ENCODE results near the gene SPINK4.

Gene SPINK4

DNA sequence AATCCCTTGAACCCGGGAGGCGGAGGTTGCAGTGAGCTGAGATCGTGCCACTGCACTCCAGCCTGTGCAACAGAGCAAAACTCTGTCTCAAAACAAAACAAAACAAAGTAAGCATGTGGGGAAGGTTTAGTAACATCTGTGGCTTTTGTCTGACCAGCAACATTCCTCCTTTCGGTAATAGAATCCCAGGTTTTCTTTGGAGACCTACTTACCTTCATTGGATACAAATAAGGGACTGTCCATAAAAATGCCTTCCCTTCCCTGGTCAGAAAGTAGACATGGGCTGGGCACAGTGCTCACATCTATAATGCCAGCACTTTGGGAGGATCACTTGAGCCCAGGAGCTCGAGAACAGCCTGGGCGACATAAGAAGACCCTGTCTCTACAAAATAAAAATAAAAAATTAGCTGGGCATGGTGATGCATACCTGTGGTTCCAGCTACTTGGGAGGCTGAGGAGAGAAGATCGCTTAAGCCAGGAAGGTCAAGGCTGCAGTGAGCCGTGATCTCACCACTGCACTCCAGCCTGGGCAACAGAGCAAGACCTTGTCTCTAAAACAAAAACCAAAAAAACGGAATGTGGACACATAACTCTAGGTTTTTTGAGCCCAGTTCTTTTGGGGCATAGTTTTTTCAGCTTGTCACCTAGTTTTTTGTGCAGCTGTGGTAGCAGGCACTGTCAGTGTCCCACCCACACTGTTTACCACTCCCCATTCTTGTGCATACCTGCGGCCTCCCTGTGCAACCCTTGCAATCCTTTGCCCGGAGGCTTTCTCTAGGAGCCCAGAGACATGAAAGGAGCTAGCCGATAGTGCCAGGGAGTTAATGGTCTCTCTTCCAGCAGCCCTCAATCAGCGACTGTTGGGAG, 9.0 kb upstream of the SPINK4 start:
- no peak for DNase-seq

DNA sequence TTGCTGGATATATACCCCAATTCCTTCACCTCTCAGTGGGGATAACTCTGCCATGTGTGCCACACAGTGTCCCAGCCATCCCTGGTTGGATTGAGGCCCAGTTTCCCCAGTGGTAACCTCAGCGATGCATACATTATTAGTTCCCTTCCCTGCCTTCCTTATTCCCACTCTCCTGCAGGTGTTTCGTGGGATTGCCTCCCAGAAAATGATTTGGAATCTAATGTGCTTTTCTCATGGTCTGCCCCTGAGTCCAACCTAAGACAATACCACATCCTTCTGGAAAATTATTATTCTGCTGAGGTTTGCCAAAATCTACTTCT, 8.4 kb upstream of the SPINK4 start:
- no peak for DNase-seq

DNA sequence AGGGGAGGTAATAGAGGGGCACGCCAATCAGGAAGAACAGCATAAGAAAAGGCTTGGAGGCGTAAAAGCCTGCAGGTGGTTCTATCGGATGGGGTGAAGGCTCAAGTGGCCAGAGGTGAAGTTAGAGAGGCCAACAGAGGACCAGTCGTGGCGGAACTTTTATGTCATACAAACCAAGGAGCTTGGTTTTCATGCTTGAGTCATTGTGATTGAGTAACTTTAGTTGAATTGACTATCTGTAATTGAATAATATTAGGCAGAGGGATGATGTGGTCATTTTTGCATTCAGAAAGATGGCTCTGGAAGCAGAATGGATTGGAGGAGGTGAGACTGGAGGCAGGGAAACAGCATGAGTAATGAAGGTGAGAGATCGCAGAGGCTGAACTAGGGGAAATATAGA, 7.2 kb upstream of the SPINK4 start:
- DNase-seq = no peak

DNA sequence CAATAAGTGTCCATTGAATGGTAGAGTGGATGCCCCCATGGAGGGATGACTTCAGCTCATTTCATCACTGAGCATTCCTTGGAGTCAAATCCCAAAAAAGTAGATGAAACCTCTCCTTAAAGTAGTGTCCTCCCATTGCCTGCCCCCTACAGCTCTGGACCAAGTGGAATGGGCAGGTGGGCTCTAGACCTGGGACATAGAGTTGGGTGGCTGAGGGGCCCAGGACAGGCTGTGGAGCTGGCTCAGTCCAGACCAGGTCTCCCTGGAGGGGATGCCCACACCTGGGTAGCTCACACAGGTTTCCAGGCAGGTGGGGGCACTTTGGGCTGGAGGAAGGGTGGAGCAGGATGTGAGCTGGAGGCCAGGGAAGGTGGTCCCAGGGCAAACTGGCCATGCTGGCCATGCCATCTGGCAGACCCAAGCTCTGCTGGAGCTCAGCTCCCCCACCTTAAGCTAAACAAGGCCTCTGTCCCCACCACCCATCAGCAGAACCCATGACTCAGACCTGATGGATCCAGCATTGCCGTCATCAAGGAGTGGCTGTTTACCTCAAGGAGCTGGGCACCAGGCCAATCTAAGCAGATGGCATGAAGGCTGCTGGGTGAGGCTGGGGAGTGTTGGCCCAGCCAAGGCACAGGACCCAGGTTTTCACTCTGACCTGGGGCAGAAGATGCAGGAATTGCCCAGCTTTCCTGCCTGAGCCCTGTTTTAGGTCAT, 6.2 kb upstream of the SPINK4 start:
- no peak for DNase-seq

DNA sequence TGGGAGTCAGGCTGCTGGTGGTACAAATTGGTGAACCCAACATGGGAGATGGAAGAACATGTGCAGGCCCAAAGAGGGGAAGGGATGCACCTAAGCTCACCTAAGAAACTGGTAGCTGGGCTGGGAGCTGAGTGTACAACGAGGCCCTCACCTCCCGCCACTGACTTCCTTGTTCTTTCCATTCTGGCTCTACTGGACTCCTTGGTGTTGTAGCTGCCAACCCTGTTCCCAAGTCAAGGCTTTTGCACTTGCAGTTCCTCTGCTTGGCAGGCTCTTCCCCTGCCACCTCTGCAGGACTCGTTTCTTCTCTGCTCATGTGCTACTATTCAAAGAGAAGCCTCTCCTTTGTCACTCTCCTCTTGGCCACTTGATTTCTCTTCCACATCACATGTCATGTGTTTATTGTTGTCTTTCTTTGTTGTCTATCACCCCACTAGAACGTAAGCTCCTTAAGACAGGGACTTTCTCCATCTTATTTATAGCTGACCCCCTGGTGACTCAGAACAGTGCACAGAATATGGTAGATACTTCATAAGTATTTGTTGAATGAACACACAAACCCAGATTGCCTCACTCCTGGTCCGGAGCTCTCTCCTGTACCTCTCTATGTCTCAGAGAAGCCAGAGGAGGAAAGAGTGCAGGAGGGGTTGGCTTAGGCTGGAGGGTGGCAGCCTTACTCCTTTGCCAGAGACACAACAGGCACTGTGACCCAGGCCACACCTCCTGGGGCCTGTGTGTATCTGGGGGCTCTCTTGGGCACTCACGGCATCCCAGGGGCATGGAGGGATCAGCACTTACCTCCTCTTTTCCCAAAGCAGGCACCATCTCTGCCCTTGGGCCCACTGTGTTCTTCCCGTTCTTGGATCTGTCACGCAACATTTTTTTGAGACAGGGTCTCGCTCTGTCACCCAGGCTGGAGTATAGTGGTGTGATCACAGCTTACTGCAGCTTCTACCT, 5.2 kb upstream of the SPINK4 start:
- DNase-seq = no peak

DNA sequence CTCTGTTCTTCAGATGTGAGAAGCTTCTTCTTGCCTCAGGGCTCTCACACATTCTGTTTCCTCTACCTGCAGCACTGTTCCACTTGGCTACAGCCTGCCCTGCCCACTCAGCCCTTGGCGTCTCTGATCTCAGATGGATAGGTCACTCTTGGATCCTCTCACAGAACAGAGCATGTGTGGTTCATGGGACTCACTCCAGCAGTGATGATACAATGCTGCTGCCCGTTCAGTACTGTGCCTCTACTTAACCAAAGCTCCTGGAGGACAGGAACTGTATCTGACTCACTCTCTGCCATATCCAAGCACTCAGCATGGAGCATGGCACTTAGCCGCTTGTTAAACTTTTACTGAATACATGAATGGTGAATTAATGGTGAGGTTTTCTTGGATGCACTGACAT, 3.4 kb upstream of the SPINK4 start:
- no peak for DNase-seq

DNA sequence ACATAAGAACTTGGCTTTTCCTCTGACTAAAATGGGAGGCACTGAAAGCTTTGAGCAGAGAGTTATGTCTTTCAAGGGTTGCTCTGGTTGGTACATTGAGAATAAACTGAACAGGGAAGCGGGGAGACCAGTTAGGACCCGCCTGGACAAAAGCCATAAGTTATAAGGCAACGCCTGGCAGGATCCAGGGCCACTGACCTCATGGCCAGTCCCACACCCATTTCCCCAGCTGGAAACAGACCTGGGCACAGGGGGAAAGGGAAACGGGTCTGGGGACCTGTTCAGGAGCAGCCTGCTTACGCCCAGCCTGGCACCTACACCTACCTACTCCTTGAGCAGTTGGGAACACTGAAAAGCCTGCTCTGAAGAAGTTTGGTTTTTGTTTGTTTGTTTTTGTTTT, 1.3 kb downstream of the SPINK4 start:
- no peak for DNase-seq

DNA sequence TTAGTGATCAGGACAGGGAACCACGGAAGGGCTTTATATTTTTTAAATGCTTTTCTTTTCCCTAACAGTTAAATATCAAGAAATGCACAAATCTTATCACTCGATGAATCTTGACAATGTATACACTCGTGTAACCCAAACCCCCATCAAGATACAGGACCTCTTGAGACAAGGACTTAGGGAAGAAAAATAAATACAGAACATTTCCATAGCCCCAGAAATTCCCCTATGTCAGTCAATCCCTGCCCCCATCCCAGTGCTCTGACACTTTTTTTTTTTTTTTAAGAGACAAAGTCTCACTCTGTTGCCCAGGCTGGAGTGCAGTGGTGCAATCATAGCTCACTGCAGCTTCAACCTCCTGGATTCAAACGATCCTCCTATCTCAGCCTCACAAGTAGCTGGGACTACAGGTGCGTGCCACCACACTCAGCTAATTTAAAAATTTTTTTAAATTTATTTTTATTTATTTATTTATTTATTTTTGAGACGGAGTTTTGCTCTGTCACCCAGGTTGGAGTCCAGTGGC, 2.7 kb downstream of the SPINK4 start:
- DNase-seq = no peak

DNA sequence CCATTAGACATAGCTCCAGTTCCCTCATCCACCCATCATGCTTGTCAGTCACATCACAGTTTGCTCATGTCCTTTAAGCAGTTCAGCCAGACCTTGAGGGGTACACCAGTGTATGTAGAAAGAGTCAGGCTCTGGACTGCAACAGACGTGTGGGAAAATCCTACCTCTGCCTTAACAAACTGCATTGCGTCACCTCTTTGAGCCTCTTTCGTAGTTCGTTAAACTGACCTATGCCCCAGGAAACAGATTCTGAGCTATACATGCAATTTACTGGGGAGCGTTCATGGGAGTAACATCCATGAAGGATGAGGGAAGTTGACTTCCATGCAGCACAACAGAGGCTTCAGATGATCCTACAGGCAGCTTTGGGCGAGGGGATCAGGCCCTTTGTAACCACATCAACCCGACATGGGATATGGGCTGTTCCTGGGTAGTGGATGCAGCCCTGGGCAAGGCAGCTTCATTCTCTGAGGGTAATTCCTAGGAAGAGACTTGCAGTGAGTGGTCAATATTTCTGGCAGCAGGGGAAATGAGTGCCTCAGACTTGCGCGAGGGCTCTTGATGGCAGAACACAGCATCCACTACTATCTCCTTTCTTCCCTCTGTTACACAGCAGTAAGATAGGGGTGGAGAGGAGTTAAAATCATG, 4.3 kb downstream of the SPINK4 start:
- DNase-seq = no peak

DNA sequence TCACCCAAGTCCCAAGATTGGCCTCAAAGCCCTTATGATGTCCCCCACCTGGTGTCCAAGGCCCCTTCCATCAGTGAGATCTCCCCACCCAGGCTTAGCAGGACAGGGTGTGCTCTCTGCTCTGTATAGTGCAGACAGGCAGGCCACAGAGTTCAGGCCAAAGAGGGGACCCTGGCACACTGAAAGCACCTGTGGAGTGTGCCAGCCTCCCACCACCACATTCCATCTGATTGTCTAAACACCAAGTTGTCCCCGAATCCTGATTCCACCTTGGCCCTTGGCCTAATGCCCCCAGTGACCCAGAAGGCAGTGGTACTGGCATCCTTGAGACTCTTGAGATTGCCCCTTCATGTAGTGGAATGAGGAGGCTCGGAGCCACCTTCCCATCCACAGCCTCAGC, 5.4 kb downstream of the SPINK4 start:
- DNase-seq = no peak

DNA sequence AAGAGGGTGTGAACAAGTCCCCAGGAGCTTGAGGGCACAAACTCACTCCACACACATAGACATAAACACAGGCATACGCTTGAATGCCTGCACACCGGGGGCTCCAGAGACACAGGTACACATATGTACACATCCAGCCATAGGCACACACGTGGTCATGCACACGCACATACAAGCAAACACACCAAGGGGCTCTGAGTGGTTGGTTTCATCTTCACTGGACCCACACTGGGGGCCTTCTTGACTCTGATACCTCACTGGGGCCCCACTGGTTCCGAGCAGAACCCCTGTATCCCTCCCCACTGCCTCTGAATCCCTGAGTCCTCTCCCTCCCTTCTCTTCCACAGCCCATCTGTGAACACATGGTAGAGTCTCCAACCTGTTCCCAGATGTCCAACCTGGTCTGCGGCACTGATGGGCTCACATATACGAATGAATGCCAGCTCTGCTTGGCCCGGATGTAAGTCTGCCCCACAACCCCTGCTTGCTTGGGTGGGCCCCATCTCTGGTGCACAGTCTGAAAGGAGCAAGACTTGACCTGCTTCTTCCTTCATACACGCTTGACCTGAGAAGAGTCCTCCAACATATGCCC, 6.4 kb downstream of the SPINK4 start:
- no peak for DNase-seq

DNA sequence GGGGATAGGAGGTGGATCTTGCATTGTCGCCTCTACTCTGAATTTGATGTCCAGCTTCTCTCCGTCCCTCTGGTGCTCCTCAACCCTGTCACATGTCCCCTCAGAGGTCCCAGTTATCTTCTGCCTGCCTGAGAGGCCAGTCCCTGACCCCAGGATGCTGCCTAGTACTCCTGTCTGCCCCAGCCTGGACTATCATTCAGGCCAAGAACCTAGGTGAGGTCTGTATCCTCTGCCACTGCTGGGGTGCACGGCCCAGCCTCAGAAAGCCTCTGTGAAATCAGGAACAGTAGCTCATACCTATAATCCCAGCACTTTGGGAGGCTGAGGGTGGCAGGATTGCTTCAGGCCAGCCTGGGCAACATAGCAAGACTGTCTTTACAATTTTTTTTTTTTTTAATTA, 8.6 kb downstream of the SPINK4 start:
- no peak for DNase-seq

DNA sequence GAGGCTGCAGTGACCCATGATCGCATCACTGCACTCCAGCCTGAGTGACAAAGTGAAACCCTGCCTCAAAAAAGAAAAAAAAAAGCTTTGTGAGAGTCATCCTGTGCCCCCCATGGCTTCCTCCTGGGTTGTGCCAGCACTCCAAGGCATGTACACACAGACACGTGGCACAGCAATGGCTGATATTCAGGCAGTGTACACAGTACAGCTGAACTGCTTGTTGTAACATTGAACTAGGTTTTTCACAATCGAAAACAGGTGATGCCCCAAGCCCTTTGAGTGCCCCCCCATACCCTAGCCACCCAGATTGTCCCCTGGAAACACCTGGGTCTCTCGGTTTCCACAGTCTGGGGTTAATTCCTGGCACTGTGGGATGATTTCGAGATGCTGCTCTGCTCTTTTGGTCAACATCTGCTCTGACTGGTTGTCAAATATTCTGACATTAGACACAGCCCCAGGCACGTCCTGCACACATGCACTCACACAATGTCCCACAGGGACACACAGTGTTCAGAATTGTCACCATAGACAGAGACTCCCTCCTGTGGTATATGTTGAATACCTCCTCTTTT, 9.2 kb downstream of the SPINK4 start:
- no peak for DNase-seq

DNA sequence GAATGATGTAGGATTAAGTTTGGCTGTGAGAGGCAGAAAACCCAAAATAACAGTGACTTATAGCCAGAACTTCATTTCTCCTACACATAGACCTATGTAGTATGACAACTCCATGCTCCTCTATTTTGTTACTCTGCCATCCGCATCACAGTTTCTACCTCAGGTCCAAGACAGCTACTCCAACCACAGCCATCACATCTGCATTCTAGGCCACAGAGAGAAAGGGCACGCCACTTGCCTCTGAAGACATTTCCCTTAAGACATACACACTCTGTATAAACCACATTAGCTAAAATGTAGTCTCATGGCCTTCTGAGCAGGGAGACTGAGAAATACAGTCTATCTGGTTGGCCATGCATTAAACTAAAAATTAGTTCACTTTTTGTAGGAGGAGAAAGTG, 10.0 kb downstream of the SPINK4 start:
- DNase-seq = no peak

DNA sequence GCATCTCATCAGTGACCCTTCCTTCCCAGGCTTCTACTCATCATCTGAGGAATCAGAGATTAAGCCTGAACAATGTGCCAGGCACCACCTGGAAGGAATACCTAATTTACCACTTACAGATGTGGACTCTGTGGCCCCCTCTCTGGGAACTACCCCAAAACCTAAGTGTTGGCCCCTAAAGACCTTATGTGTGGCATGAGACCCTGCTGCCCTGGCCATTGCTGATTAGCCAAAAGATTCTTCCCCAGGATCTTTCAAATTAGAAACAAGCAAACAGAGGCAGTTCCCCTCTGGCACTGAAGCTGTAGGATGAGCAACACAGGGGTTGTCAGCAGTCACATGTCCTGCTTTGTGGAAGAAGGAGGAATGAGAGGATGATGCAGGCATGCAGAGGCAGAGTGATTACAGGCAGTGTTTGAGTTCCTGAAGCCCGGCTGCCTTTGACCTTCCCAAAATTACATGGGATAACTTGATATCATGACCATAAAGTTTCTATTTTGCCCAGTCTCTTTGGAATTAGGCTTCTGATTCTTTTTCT, 10.6 kb downstream of the SPINK4 start:
- no peak for DNase-seq

DNA sequence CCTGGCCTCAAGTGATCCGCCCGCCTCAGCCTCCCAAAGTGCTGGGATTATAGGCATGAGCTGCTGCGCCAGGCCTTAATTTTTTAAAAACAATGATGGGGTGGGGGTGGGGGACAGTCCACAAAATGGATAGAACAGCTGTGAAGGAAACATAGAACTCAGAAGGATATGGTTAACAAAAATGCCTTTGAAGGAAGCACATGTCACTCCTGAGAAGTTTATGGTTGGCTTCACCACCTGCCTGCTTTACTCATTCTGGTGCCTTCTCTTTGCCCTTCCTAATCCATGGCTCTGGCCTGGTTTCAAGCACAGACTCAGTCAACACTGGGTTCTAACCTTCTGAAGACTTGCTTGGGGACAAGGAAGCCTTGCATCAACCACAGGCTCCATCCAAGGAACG, 14.2 kb downstream of the SPINK4 start:
- no peak for DNase-seq

DNA sequence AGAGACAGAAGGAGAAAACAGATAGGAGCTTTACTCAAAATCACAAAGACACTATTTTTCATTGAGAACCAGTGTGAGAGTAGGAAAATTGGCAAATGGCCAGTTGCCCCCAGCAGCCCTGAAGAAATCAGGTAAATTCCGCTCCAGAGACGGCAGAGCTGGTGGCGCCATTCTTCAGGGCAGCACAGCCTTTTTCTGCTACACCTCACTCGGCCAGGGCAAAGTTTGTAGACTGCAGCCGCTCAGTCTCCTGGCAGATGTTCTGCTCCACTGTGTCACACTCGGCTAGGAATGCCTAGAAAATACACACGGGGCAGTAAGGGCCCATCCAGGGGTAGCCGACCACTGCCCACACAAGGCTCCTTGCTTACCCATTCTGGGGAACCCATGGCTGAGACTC, 15.0 kb downstream of the SPINK4 start:
- DNase-seq = no peak

DNA sequence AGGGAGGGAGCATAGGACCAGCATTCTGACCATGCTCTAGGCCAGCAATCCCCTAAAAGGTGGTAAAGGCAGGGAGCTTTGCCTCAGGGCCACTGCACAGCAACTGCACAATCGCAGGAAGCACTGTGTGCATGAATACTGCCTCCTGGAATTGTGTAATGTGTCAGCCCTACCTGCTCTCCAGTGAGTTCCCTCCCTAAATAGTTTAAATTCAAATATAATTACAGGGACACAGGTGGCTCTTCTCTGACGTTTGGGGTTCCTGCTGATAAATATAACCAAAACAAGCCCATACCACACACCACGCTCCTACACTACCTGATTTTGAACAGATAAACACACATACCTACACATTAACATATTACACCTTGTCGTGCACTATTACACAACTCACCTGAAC, 15.5 kb downstream of the SPINK4 start:
- DNase-seq = no peak

DNA sequence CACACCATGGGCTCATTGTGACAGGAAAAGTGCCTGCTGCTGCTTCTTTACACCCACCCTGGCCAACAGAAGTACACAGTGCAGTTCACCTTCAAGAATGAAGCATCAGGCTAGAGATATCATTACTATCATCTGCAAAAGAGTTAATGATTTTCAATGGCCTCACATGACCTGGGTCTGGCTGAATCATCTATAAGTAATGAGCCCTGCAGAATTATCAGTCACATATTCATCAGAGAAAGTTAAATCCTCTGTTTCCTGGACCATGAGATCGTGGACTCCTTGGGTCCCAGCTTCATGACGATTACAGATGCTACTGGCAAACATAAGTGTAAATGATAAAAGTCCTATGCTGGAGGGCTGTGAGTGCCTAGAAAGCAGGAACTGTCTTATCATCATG, 16.3 kb downstream of the SPINK4 start:
- no peak for DNase-seq

DNA sequence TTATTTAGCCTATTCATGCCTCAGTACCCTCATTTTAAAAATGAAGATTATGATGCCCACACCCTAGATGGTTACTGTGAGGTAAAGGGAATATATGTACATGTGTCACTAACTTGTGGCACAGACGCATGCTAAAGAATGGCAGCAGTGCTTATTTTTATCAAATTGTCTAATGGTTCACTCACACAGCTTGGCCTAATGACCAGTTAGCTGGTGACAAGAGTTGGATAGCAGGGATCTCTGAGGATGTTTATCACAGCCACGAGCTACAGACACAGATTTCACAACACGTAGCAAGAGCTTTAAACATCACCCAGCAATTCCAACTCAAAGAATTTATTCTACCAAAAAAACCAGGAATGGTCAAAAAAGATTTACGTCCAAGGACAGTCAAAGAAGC, 17.3 kb downstream of the SPINK4 start:
- no peak for DNase-seq

DNA sequence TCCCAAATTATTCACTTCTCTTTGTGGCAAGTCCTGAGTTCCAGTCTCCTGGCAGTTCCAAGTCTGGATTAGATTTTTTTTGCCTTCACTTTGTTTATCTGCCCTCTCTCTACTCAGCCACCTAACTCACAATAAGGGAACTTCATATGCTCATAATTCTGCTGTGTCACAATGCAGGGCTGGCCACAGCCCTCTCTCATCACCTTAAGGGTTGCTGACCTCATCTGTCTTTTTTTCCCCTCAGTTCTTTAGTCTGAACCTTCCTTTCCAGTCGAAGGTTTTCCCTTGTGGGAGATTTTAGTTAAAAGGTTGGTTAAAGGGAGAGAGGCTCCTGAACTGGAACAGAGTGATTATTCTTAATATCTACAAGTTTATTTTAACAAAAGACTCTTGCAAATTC, 20.4 kb downstream of the SPINK4 start:
- DNase-seq = no peak
